Measurements from ENCODE around the gene AOPEP.

AOPEP gene

DNA sequence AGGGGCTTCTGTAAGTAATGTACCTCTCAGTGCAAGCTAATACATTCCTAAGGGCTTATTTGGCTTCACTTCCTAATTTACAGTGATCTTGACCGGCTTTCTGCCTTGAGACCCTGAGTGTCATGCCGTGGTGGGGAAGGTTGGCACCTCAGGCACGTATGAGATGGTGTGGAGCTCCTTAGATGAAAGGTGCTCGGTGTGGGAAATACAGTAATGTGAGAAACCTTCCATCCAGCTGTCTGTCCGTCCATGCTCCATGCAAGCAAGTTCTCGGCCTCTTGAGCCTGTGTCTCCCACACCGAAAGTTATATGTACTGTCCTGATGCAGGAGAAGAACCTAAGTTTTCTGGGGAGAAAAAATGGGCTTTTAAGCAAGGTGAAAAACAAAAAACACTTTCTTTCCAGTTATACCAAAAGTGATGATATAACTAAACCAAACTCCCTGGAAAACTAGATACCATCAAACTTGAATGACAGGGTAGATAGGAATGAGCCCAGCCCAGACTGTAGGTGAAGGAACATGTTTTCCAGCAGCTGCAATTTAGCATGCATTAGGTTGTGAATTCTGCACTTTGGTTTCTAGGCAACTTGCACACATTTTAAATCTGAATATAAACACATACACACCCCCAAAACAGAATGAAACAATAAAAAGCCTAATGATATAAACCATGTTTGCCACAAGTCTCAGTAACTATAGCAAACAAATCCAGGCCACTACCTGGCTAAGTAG, 311.5 kb downstream of the AOPEP start:
- no peak for DNase-seq (ENCODE audit: low read depth)

DNA sequence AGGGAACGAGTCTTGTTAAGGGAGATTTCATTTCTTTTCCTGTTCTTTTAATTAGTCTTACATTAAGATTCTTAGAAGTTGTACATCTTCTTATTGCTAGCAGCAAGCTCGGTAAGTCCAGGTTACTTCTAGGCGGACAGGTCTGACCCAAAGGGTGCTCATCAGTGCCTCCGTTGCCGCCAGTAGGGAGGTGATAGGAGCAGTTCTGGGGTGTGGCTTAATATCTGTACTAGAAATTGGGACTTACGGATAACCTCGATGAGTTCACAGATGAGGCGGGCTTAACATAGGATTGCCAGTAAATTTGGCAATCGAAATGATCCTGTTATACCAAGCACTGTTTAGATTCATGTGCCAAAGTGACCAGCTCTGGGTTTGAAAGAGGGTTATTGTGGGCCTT, 312.2 kb downstream of the AOPEP start:
- no peak for DNase-seq (ENCODE audit: low read depth)

DNA sequence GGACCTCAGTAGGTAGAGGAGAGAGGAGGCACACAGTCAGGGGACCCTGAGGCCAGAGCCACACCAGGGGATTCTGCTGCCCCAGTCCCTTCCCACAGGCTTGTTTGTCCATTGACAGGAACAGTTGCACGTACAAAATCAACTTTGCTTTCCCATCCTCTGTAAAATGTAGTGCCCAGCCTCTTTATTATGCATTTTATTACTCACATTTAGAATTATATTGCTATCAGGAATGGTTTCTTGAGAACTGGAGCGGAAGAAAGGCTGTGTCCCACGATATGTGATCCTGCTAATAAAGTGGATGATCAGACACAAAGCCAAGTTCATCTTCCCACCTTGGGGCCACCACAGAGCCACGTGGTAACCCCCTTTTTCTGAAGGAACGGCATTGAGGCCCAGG, 313.6 kb downstream of the AOPEP start:
- DNase-seq (ENCODE audit: low read depth): no peak

DNA sequence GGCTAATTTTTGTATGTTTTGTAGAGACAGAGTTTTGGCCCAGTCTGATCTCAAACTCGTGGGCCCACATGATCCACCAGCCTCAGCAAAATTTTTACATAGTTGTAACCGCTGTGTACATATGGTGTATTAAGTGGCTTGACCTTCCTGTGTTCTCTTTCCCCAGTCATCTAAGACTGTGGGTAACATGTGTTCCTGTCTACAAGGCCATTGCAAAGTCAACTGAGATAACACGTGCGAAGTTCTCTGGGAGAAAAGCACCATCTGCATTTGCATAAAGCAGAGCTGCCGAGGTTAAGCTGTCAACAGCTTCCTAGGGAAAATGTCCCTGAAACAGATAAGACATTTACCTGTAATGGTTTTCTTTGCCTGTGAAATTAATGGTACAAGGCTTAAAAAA, 317.3 kb downstream of the AOPEP start:
- DNase-seq (ENCODE audit: low read depth): no peak

DNA sequence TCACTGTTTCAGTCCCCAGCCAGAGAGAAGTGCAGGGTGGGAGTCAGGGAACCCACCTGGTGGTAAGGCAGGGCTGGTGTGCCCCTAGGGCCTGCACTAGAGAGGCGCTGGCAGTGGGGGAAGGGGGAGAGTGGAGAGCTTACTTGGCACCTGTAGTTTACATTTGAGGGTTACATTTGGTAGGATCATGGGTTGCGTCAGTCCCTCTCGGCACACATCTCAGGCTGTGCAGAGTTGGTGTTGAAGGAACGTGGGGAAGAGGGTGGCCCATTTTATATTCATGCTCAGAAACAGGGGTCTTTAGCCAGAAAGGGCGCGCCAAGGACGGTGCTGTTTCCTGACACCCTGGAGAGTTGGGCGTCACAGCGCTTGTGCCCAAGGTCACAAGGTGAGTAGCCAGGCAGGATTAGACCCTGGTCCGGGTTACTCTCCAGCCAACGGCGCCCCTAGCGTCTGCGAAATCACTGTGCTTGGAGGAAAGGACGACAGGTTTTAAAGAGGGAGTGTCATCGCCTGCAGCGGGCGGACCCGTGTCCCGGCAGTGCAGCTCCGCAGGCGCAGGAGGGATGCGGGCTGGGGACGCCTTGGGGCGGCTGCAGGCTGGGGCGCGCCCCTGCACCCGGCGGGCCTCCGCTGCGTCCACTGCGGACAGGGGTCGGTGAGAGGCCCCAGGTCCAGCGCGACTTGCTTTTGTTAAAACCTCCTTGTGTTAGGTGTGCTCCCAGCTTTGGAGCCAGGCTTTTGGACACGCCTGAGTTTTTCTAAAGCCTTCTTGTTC, 318.4 kb downstream of the AOPEP start:
- DNase-seq (ENCODE audit: low read depth): peak; percentile 20

DNA sequence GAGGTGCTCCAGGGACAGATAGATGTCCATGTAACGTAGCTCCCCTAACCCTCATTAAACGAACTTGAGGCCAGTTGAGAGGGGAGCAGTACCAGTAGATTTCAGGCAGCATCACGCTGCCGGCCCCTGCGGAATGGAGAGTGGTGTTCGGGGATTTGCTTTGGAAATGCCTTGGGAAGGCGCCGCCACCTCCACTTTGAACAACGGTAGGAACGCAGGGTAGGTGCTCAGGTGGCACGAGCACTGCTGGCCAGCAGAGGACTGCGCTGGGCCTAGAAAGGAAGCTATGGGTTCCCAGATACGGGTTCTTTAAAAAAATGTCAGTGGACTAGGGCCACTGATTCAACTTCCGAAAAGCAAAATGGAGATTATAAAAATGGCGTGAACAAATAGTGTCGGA, 319.3 kb downstream of the AOPEP start:
- no peak for DNase-seq (ENCODE audit: low read depth)

DNA sequence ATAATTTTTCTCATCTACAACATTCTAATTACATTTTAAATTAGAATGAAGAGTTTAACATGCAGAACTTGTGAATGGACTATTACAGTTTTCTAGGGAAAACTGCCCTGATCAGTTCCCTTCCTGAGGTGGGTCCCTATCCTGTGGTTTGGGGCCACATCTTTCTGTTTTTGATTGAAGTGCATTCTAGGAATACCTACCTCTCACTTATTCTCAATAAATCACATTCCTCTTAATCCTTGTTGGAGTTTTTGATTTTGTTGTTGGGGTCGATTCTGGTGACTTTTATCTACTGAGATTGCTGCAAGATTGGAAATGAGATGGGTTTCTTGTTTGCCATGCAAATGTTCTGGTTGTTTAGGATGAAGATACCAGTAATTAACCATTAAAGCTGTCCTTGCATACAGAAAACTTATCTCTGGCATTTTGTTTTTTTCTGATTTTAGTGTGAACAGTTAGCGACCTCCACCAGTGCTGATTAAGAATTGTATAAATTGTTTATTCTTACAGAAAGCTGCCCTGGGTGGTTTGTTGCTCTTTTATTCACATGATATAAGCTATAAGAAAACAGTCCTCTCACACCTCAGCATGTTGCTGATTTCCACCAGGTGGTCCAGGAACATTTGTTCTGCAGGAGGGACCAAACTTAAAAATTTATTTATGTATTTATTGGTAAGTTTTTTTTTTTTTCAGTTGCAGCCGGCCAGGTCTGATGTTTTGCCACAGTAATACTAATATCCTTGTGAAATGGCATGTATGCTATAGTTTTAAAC, 321.1 kb downstream of the AOPEP start:
- no peak for DNase-seq (ENCODE audit: low read depth)

DNA sequence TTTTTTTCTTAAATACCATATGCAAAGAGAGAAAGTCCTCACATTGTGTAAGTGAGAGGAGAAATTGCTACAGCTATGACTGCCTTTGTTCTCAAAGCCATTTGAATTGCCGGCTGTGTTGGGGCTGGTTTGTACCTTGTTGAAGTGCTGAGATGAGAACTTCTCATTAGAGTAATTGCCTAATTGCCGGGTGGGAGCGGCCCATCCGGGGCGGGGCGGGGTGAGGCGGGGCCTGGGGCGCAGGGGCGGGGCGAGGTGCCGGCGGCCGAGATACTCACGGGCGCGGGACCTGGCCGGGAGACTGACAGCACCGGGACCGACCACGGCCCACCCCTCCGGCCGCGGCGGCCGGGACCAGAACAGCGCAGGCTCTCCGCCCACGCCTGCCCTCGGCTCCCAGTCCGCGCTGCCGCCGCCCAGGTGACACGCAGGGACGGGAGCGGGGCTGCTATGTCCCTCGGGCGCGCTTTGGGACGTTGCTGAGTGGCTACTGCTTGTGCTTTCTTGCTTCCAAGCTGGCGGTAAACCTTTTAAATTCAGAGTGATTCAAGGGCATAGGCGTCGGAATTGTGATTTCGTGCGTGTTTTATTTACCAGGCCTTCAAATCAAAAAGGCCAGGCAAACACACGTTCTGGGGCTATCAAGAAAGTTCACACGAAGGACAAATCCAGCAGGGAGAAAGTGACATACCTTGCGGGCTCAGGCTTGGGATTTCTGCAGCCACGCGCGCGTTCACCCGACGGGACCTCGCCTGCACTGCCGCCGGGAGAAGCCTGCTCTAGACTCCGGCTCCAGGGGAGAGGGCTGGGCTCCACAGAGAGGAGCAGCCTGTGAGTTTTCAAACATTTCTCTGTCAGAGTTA, 322.0 kb downstream of the AOPEP start:
- peak; percentile 68 for DNase-seq (ENCODE audit: low read depth)

DNA sequence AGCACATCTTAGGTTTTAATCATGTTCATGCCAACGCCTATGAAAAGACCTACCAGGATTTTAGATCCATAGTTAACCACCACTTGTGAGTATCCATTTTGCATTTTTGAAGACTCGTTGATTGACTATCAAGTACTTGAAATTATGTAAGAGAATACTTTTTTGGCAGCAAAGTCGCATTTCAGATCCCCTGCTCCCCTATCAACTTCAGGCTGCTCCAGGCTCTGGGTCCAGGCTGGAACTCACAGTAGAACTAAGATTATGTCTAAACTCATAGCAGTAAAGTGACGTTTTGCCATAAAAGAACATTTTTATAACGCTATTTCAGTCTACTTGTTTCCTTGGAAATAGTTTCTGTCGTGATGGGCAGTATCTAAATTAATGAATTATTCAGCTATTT, 323.3 kb downstream of the AOPEP start:
- DNase-seq (ENCODE audit: low read depth): no peak

DNA sequence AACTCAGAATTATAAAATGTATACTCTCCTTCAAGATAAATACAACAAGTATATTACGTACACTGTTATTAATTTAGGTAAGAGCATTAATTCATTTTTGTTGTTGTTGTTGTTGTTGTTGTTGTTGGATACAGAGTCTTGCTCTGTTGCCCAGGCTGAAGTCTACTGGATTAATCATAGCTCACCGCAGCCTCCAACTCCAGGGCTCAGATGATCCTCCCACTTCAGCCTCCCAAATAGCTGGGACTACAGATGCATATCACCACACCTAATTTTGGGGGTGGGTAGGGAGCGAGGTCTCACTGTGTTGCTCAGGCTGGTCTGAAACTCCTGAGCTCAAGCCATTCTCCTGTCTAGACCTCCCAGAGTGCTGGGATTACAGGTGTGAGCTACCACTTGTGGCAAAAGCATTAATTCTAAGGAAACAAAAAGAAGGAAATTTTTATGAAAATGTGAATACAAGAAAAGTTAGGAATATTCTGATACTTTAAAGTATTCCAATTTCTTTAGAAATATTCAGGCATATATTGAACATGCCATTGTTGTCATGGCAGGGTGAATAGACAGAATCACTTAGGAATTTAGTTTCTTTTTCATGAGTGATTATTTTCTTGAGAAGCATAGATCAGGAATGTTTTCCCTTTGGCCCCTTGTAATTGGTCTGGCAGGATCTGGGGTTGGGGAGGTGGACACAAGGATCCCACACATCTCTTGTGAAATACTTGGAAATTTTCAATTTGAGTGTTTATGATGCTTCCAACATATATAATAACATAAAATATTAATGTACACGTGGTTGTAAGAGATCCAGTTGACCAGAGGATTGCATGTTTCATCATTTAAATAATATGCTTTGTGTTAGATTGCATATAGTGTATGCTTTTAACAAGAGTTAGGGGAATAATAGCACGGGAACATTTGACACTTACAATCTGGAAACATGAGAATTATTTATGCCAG, 327.4 kb downstream of the AOPEP start:
- DNase-seq (ENCODE audit: low read depth): peak; percentile 22

DNA sequence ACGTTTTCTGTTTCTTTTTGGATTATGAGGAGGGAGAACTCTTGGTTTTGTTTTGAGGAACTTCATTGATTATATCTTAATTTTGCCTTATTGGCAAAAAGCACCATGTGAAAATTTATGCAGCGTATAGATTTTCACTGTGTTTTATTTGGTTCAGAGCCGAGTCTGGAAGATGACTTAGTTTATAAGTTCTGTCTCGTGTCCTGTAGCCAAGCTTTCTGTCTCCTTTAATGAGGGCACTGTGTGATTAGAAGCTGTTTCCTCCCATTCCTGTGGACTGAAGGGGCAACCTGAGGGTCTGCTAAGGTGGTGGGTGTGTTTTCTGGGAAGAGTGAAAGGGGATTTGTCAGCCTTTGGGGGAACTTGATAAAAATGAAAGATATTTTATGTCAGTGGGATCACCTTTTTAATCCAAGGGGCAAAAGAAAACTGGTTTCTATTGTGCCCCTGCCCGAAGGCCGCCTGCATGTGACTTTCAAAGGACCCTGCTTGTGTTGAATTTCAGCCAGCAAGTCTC, 328.9 kb downstream of the AOPEP start:
- DNase-seq (ENCODE audit: low read depth): no peak

DNA sequence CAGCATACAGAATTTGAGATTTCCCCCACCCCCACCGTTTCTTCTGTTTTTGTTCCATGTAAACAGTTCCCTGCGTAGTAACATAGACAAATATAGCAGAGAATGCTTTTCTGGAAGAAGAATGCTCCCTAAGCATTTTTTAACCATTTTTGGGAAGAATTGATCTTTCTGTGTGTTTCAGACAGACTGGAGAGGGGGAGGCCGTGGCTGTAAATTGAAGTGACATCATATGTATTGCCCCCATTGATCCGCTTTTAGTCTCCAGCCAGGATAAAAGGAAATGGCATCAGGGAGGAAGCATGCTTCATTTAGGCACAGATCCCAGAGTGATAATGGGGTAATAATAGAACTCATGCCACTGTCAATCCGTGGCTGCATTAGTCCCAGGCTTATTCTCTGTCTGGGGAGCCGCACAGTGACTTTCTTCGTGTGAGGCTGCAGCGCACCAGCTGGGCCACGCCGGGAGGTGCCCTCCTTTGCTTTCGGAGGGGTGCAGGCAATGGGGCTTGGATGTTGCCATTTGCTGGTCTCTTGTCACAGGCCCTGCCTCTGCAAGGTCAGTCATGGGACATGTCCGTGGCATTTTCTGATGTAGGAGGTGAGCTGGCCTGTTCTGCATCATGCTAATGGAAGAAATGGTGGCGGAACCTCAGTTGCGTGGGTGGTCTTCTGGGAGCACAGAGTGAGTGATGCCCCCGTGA, 329.5 kb downstream of the AOPEP start:
- DNase-seq (ENCODE audit: low read depth): peak; percentile 44

DNA sequence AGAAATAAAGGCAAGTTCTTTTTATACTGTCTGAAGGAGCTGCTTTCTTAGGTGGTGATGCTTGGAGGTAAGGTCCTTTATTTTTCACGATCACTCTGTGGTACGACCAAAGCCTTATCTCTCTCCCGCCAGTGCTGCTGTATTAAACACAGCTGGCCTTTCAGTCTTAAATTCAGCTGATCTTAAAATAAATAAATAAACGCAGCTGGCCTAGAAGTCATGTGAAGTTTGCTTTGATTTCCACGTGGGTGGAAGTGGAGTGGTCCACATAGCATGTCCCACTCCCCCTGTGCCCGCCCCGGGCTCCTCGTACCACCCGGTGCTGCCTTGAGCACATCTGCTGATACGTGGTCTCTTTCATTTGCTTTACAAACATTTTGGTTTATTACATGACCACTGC, 330.6 kb downstream of the AOPEP start:
- no peak for DNase-seq (ENCODE audit: low read depth)

DNA sequence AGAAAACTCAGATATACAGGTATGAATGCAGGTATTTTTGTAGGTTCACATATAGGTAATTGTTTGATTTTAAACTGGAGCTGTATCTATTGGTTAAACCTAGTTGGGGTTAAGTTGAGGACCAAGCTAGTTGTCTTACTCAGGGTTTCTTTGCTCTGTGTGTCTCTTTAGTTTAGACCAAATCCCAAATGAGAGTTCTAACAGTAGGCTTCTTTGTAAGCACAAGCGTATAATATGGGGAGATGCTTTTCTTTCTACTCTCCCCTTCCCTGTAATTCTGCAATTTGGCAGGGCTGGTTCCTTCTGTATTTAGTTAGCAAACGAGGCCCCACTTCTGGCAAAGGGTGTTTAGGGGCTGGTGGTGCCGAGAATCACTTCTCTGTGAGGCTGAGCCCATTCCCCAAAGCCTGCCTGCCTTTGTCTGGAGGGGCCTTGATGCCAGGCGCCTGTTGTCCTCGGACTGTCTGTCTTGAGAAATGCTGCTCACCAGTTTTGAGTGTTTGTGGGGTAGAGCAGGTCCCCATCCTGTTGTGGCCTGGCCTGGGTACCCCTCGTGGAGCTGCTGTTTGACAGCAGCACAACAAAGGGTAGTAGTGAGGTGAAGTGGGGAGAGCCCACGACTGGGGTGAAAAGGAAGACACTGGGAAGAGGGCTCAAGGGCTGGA, 331.8 kb downstream of the AOPEP start:
- no peak for DNase-seq (ENCODE audit: low read depth)

DNA sequence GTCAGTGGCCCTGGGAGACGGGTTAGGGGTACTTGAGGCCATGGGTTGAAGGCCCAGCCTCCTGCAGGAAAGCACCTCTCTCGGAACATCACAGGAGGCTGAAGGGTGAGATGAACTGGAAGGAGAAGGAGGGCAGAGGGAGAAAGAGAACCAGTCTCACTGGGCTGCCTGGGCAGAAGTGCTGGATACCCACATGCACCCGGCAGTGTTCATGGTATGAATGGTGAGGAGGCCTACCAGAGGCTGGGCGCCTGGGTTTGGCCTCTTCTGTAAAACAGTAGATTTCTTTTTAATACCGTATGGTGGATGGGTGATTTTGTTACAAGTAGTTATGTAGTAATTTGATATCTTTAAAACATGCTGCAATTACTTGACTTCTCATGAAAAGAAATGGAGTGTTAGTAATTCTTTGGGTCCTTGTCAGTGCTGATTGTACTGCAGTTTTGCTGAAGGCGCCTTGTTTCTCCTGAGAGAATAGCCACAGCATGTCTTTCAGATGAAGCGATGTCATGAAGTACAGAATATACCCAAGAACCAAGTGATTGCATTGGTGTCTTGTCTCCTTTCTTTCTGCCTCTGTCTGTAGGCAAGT, 332.4 kb downstream of the AOPEP start:
- DNase-seq (ENCODE audit: low read depth): no peak

DNA sequence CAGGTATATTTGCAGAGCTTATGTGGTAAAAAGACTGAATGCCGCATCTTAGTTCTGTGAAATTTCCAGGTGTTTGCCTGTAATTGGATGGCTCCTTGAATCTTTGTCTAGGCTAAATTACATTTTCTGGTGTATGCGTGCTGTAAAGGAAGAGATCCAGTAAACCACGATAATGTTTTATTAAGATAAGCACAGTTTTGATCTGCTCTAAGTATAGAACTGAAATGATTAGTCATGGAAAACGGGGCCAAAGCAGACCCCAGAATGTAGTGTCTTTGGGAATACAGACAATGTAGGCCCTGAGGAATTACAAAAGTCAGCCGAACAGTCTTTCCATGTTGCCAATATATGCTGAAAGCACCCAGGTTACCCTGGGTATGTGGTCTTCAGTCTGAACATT, 333.7 kb downstream of the AOPEP start:
- DNase-seq (ENCODE audit: low read depth): no peak

DNA sequence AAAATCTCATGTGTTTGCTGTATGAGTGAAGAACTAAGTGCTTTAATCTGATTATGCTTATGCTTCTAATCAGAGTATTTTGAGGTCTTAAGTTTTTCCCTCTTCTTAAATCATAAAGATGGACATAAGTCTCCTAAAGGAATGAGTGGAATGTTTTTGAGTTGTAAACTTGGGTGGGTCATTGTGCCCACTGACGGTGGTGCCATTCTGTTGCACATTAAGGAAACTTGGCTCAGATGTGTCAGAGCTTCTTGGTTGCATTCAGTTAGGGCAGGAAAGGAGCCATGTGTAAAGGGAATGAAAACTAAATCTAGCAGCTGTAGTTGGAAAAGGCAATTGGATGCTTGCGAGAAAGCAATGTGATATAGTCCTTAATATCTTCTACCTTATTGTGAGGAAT, 334.4 kb downstream of the AOPEP start:
- DNase-seq (ENCODE audit: low read depth): no peak

DNA sequence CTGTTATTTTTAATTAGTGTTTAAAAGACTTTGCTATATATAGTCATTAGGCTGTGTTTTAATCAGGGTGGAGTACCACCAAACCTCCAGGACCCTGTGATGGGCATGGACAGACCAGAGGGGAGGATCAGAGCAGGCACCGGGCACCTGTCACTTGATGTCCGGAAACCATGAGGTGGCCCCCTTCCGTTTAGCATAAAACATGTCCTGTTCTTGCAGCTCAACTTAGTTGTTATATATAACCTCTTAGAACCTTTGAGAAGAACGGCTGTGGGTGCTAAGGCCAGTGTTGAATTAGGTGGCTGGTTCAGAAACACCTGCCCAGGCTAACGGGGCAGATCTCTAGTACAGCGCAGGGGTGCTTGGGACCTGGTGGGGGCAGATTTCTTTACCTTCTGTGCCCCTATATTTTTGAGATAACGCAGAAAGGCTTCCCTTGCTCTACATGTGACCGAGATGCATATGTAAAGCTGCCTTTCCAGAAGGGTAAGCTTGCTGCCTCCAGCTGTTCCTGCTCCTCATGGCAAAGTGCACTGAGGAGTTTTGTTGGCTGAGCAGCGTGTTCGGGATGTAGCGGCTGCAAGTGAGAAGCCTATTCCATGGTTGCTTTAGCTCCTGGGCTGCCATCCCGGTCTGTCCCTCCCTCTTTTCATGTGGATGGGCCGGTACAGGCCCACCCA, 335.6 kb downstream of the AOPEP start:
- DNase-seq (ENCODE audit: low read depth): no peak
